Ovary (tissue), 9 donors: Measurements from ENCODE around the gene KRT4. TPM values are rescaled to one million over a fixed set of nuclear protein-coding genes. Genes with fewer than 3 reads are reported as not detected.

Source experiments
- DNase-seq, 5 donors: peaks; one replicate each; pipeline ENCODE4 v3.0.0-alpha.2; 2019 to 2020
- H3K27ac ChIP-seq, 2 donors: fragments of 200-600 bp; one replicate each; pipeline versions ENCODE4 v1.5.1 to v1.8.0; 2019 to 2022
- H3K27me3 ChIP-seq: fragments of 200-600 bp; one replicate; pipeline ENCODE4 v1.8.0; 2022
- H3K36me3 ChIP-seq: fragments of 200-600 bp; sonication (generic); one replicate; pipeline ENCODE4 v1.5.1; 2019
- H3K4me1 ChIP-seq: one replicate; pipeline ENCODE4 v1.8.1; 2013; ENCODE audit warnings: mild to moderate bottlenecking, moderate library complexity; ENCODE audit not compliant: insufficient read depth
- H3K4me3 ChIP-seq: fragments of 200-600 bp; sonication (generic); one replicate; pipeline ENCODE4 v1.5.1; 2017
- H3K9me3 ChIP-seq, 2 donors: fragments of 200-600 bp in 1 of 2; sonication (generic) in 1 of 2; one replicate each; pipeline versions ENCODE4 v1.5.1 to v1.8.1; 2013 to 2019; ENCODE audit warnings: mild to moderate bottlenecking in 1 of 2, moderate library complexity in 1 of 2
- EP300 ChIP-seq: sonication (generic); formaldehyde crosslinking; IDR thresholded peaks from one replicate; pipeline ENCODE4 v1.6.1; 2017; ENCODE audit warnings: antibody characterized with exemption
- POLR2A ChIP-seq: fragments of 450-650 bp; IDR thresholded peaks from one replicate; pipeline ENCODE4 v1.6.1; 2017; ENCODE audit warnings: antibody characterized with exemption, mild to moderate bottlenecking, moderate library complexity
- WGBS, 3 donors: extraction: QIAGEN DNeasy Blood & Tissue Kit in 1 of 3; methylation state at CpG; one replicate each; pipeline versions ENCODE4 v1.1.5 to v1.1.7; 2013 to 2017; 5-methylcytosine and 5-hydroxymethylcytosine counted together
- intact Hi-C, 4 donors: fragments of 100-400 bp; cut with DNase I; formaldehyde crosslinking; loops; one replicate each; pipeline versions ENCODE4 v1.11.0 to v1.15.1; 2022 to 2023
- polyA plus RNA-seq, 2 donors: library from polyadenylated mRNA; stranded (reverse); fragments of 200-250 nt in 1 of 2; fragments of 350-450 nt in 1 of 2; fragmentation: Illumina TruSeq in 1 of 2; extraction: RNeasy Lipid Tissue Mini Kit (QIAGEN cat#74804) in 1 of 2; gene quantifications; one replicate each; pipeline ENCODE4 v1.2.3, GENCODE V29; 2013 to 2014
- total RNA-seq, 7 donors: library from RNA; depleted of rRNA in 2 of 7; stranded (reverse); fragments of >200 nt in 2 of 7; fragmentation: NEBNext Ultra II Directional in 3 of 7; extraction: Animal tissue kit (Norgen Biotek cat#: 25700) in 3 of 7; gene quantifications; one replicate each; pipeline versions ENCODE4 v1.1.0 to v1.2.4, GENCODE V29; 2016 to 2023
- TF ChIP-seq, protein P1 (sequence below), 3 donors: fragments of 450-650 bp in 2 of 3; fragments of 200-600 bp in 1 of 3; IDR thresholded peaks; one replicate each; pipeline versions ENCODE4 v1.5.1 to v1.8.0; 2016 to 2022; ENCODE audit warnings: antibody characterized with exemption in 3 of 3, mild to moderate bottlenecking in 1 of 3
- donor health status: DM: no; HTN: no; CAD: no; lungs with moderate emphysema.
- donor health status: DM: no; HTN: no; CAD: no.
- donor health status: Bipolar disorder and iron deficiency.
- donor health status: DM: yes; HTN: yes; CAD: no.
- donor health status: DM: no; HTN: no; CAD: no.
- donor health status: DM: yes; HTN: yes; CAD: no.

KRT4 gene
- total and polyA plus RNA-seq, 9 donors: 0.17 to 0.34 TPM; not detected in 7

DNA sequence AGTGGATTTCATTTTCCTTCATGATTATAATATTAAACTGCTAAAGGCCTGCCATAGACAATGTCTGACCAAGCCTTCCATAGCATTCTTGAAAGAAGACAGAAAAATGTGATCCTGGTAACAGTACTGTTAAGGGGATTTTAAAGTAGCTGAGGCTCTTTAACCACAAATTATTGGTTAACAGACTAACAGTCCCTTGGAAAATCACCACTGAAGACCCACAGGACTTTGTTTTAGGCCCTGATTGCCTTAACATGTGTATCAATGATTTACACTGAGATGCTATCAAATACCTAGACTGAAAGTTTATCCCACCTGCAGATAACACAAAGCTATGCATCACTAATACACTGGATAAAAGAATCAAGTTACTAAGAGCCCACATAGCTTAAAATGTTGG lies 14.2 kb upstream of the KRT4 start:
- no peaks in the 10 kb centered on the region for H3K36me3 ChIP-seq
- no peak overlapping the region for H3K27ac ChIP-seq
- TF ChIP-seq POLR2A: no peak
- TF ChIP-seq EP300: no peak
- TF ChIP-seq, protein P1, sequence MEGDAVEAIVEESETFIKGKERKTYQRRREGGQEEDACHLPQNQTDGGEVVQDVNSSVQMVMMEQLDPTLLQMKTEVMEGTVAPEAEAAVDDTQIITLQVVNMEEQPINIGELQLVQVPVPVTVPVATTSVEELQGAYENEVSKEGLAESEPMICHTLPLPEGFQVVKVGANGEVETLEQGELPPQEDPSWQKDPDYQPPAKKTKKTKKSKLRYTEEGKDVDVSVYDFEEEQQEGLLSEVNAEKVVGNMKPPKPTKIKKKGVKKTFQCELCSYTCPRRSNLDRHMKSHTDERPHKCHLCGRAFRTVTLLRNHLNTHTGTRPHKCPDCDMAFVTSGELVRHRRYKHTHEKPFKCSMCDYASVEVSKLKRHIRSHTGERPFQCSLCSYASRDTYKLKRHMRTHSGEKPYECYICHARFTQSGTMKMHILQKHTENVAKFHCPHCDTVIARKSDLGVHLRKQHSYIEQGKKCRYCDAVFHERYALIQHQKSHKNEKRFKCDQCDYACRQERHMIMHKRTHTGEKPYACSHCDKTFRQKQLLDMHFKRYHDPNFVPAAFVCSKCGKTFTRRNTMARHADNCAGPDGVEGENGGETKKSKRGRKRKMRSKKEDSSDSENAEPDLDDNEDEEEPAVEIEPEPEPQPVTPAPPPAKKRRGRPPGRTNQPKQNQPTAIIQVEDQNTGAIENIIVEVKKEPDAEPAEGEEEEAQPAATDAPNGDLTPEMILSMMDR (IDR thresholded peaks at IDR 0.05): no peak
- H3K4me3 ChIP-seq: no peak overlapping the region
- intact Hi-C loops: no loop called here
- H3K9me3 ChIP-seq: no peaks in the 10 kb centered on the region
- H3K27me3 ChIP-seq: no peaks in the 10 kb centered on the region
- H3K4me1 ChIP-seq: no peaks in the 10 kb centered on the region
- DNase-seq: no peak

- Histone ChIP-seq H3K27me3 (no peaks in the 10 kb centered on the region), H3K9me3 (no peaks in the 10 kb centered on the region), H3K27ac (no peak overlapping the region), H3K36me3 (no peaks in the 10 kb centered on the region), H3K4me3 (no peak overlapping the region), H3K4me1 (no peaks in the 10 kb centered on the region)
- TF ChIP-seq EP300: no peak
- TF ChIP-seq POLR2A: no peak
- TF ChIP-seq, protein P1 (IDR thresholded peaks at IDR 0.05): no peak
- intact Hi-C loops: no loop called here
- 69 to 82% (median 72%) methylated on average over 6 of the region's 6 CpGs for WGBS, 3 donors
- no peak for DNase-seq
These were observed 13.7 kb upstream of the KRT4 start for GRCh38 chr12:52827499-52828090.

GRCh38 chr12:52826611-52827498 lies 12.9 kb upstream of the KRT4 start:
- no peaks in the 10 kb centered on the region for H3K4me1 ChIP-seq
- no peak for TF ChIP-seq POLR2A
- TF ChIP-seq, protein P1 (IDR thresholded peaks at IDR 0.05): no peak
- TF ChIP-seq EP300: no peak
- no peak for DNase-seq
- H3K9me3 ChIP-seq: no peaks in the 10 kb centered on the region
- H3K4me3 ChIP-seq: no peak overlapping the region
- H3K27me3 ChIP-seq: no peaks in the 10 kb centered on the region
- WGBS, 3 donors: 91 to 92% (median 92%) methylated on average over 11 of the region's 11 CpGs
- no peaks in the 10 kb centered on the region for H3K36me3 ChIP-seq
- intact Hi-C loops: no loop called here
- H3K27ac ChIP-seq: no peak overlapping the region

DNA sequence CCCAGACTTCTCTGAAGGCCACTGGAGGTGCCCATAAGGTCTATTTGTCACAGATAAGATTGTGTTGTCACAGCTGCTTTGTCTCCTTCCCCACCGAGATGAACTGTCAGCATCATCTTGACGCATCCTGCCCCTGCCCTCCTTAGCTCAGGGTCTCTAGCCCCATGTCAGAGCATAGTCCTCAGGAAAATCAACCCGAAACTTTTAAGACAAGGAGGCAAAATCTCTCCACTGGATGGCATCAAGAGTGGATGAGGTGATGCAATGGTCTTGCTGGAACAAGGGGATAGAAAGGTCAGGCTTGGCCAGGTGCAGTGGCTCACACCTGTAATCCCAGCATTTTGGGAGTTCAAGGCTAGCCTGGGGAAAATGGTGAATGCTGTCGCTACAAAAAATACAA lies 12.0 kb upstream of the KRT4 start:
- 62 to 69% (median 69%) methylated on average over 4 of the region's 4 CpGs for WGBS, 3 donors

More for the DNA sequence above, 12.0 kb upstream of the KRT4 start:
- no peak for DNase-seq
- Histone ChIP-seq H3K36me3 (no peaks in the 10 kb centered on the region), H3K27ac (no peak overlapping the region), H3K4me1 (no peaks in the 10 kb centered on the region), H3K27me3 (no peaks in the 10 kb centered on the region), H3K4me3 (no peak overlapping the region), H3K9me3 (no peaks in the 10 kb centered on the region)
- intact Hi-C loops: no loop called here
- TF ChIP-seq POLR2A (no peak), EP300 (no peak)
- TF ChIP-seq, protein P1 (IDR thresholded peaks at IDR 0.05): no peak
